Measurements from ENCODE around the gene SRMS. TPM values are rescaled to one million over a fixed set of nuclear protein-coding genes. Genes with fewer than 3 reads are reported as not detected.

The SRMS gene
- total RNA-seq, 1 experiment from 2014 or later: 3.2 TPM

DNA sequence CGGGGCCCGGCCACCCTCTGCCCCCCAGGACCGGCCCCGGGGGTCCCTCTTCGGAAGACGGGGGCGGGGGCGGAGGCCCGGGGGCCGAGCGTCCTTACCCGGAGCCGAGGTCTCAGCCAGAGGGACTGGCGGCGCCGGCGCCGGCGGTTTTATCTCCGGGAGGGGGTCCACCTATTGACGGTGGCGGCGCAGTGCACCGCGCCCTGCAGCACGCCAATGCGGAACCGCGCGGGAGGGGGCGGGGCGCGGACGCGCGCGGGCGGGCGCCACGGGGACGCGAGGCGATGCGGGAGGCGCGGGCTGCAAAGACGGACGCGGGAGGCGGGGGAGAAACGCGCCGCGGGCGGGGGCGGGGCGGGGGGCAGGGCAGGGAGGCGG, 48.6 kb downstream of the SRMS start, which contains the start of gene EEF1A2:
Gene EEF1A2 (minus strand): TSS at position 124 of the 378 bp plus-strand sequence. CDS start 1,320 bp downstream, outside the sequence.
- RAD21 ChIA-PET (ENCODE audit: low non-redundant PET in 1 of 2, low total read pairs in 2 of 2, uncharacterized antibody in 2 of 2, unreplicated experiment in 2 of 2): no interaction called here
- no peaks in the 10 kb centered on the region for H3K9me3 ChIP-seq (ENCODE audit: control insufficient read depth in 1 of 2, insufficient read depth in 1 of 2, low read depth in 1 of 2, low read length in 2 of 2)
- peaks cover 10 to 32% of the 10 kb centered on the region in 2 experiments; a peak in 3 of 4 replicates for H3K36me3 ChIP-seq (ENCODE audit: control insufficient read depth in 1 of 2, insufficient read depth in 2 of 2, low read length in 2 of 2)
- ATAC-seq (peak; percentile 56), DNase-seq (ENCODE audit: low read depth, low spot score) (no peak)
- H3K79me2 ChIP-seq (ENCODE audit: insufficient read depth, low read length): peaks cover 45% of the 10 kb centered on the region
- H3K4me3 ChIP-seq (replicated peaks in 1 of 2; ENCODE audit: low read depth in 1 of 2, low read length in 2 of 2): peak within 1 kb of the TSS; percentile 82 to 84
- no peaks in the 10 kb centered on the region for H3K9me2 ChIP-seq (ENCODE audit: insufficient read depth)
- CTCF ChIA-PET: no interaction called here
- H2AFZ ChIP-seq (ENCODE audit: low read depth, low read length, poor library complexity, severe bottlenecking): no peak within 1 kb of the TSS
- peak within 1 kb of the TSS; percentile 85 for H3K27ac ChIP-seq (ENCODE audit: low read depth, low read length)
- H3K4me1 ChIP-seq (ENCODE audit: control insufficient read depth in 1 of 2, insufficient read depth in 2 of 2, low read length in 2 of 2): peaks cover 23 to 43% of the 10 kb centered on the region in 2 experiments
- no peaks in the 10 kb centered on the region for H3K27me3 ChIP-seq (ENCODE audit: insufficient read depth, low read length)
- POLR2A ChIA-PET: no interaction called here
- peak within 1 kb of the TSS; percentile 95 for H3K4me2 ChIP-seq (ENCODE audit: low read length)
- no TSS peak for BruUV-seq (replicated peaks)
- H4K20me1 ChIP-seq (ENCODE audit: insufficient read depth): no peaks in the 10 kb centered on the region
- H3K9ac ChIP-seq (ENCODE audit: low read length): peak within 1 kb of the TSS; percentile 78
- intact Hi-C loops (cut with micrococcal nuclease): no loop called here
- no peak for TF ChIP-seq YY1 (IDR thresholded peaks at IDR 0.05; ENCODE audit: extremely low read depth, insufficient replicate concordance, low read depth, low read length)
- TF ChIP-seq EZH2phosphoT487 (IDR thresholded peaks at IDR 0.05; ENCODE audit: borderline replicate concordance): no peak
- no peak for TF ChIP-seq ELF1 (IDR thresholded peaks at IDR 0.05; ENCODE audit: borderline replicate concordance, low read depth)
- TF ChIP-seq CEBPB (IDR thresholded peaks at IDR 0.05; ENCODE audit: low read depth): no peak
- no peak for TF ChIP-seq EZH2 (IDR thresholded peaks at IDR 0.05)
- TF ChIP-seq ZNF274 (IDR thresholded peaks at IDR 0.05; ENCODE audit: low read depth, low read length): no peak
- TF ChIP-seq RAD21 (IDR thresholded peaks at IDR 0.05; ENCODE audit: low read depth): no peak
- no peak for TF ChIP-seq ATF3 (IDR thresholded peaks at IDR 0.05)
- peak; percentile 65 for TF ChIP-seq POLR2AphosphoS5 (IDR thresholded peaks at IDR 0.05; ENCODE audit: low read depth, low read length)
- no peak for TF ChIP-seq SRF (IDR thresholded peaks at IDR 0.05; ENCODE audit: low read depth)
- peak; percentile 9; the same call in 1 of the 2 replicates for TF ChIP-seq ZFX (IDR thresholded peaks at IDR 0.05)
- TF ChIP-seq MAX (IDR thresholded peaks at IDR 0.05): no peak
- TF ChIP-seq, protein P1, sequence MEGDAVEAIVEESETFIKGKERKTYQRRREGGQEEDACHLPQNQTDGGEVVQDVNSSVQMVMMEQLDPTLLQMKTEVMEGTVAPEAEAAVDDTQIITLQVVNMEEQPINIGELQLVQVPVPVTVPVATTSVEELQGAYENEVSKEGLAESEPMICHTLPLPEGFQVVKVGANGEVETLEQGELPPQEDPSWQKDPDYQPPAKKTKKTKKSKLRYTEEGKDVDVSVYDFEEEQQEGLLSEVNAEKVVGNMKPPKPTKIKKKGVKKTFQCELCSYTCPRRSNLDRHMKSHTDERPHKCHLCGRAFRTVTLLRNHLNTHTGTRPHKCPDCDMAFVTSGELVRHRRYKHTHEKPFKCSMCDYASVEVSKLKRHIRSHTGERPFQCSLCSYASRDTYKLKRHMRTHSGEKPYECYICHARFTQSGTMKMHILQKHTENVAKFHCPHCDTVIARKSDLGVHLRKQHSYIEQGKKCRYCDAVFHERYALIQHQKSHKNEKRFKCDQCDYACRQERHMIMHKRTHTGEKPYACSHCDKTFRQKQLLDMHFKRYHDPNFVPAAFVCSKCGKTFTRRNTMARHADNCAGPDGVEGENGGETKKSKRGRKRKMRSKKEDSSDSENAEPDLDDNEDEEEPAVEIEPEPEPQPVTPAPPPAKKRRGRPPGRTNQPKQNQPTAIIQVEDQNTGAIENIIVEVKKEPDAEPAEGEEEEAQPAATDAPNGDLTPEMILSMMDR (IDR thresholded peaks at IDR 0.05 in 2 of 3, conservative IDR thresholded peaks at IDR 0.05 in 1 of 3; ENCODE audit: borderline replicate concordance in 1 of 3, insufficient read depth in 1 of 3, low read depth in 2 of 3, low read length in 2 of 3): peak in 2 of 3 experiments; percentile 15 to 20; a peak in 1 of 6 replicates
- no peak for TF ChIP-seq POLR2A (IDR thresholded peaks at IDR 0.05; ENCODE audit: borderline replicate concordance, extremely low read depth, insufficient read depth, insufficient read length)
- no peak for TF ChIP-seq EGR1 (IDR thresholded peaks at IDR 0.05; ENCODE audit: low read depth)
- TF ChIP-seq SIN3A (IDR thresholded peaks at IDR 0.05; ENCODE audit: low read depth): no peak
- TF ChIP-seq SP1 (IDR thresholded peaks at IDR 0.05; ENCODE audit: low read depth): no peak
- TF ChIP-seq JUND (IDR thresholded peaks at IDR 0.05): no peak
- no peak for TF ChIP-seq FOSL1 (IDR thresholded peaks at IDR 0.05; ENCODE audit: low read depth)
- TF ChIP-seq CBX3 (IDR thresholded peaks at IDR 0.05; ENCODE audit: low read depth): no peak
- no peak for TF ChIP-seq REST (IDR thresholded peaks at IDR 0.05; ENCODE audit: low read depth)
- TF ChIP-seq TCF7L2 (IDR thresholded peaks at IDR 0.05; ENCODE audit: borderline replicate concordance, extremely low read depth, insufficient read depth, insufficient read length): peak; percentile 61
